K562 treated with DMSO at 1 percent for 12 hours (cell line): ENCODE data around the gene MYH14. TPM values are rescaled to one million over a fixed set of nuclear protein-coding genes. Genes with fewer than 3 reads are reported as not detected.

ENCODE experiments used
- total RNA-seq: library from RNA; unstranded; fragments of 300-600 nt; gene quantifications from 2 replicates; pipeline ENCODE4 v1.2.3, GENCODE V29; 2022; ENCODE audit not compliant: insufficient read depth

The MYH14 gene
- 0.36 and 3.2 TPM in 2 replicates for total RNA-seq

DNA sequence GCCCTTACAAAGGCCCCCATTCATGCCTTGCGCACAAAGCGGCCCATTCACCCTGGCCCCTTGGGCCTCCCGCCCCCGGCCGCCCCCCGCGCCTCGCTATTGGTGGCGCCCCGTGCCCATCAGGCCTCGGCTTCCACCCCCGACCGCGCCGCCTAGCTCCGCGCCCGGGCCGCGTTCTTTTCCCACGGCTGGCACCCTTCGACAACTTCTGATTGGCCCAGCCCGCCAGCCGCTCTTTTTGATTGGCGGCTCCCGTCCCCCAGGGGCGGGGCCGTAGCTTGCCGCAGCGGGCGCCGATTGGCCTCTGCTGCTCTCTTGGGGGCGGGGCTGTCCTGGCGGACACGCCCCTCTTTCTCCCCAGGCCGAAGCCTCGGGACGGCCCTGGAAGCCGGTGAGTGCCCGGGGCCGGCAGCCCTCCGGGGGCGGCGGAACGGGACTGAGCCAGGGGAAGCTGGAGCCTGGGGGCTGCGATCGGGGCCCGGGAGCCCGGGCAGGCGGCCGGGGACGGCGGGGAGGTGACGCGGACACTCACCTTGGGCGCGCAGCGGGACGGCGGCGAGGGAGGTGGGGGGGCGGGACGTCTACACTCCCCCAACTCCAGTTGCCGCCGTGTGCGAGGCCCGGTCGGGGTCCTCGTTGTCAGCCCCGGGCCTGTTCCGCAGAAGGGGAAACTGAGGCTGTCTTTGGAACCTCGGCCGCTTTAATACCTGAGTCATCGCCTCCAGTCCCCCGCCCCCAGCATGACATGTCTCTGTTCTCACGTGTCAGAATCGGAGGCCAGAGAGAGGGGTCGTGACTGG lies at the start of gene MYH14:
Gene MYH14 (plus strand): TSS at position 342 of the 800 bp plus-strand sequence. CDS start 6,744 bp downstream, outside the sequence.

DNA sequence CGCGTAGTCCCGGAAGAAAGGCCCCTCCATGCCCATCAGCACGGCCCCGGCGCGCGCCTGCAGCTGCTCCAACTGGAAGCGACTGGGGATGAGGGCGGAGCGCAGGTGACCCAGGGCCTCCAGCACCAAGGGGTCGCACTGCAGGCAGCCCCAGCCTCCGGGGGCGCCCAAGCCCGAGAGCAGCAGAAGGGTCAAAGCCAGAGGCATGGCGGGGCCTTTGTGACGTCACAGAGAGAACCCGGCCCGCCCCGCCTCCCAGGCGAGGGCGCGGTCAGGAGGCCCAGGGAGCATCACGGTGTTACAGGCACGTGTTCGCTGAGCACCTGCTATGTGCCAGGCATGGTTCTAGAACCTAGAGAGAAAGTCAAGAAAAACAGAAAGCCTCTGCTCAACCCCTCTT lies 40.4 kb upstream of the MYH14 start, which contains the start of gene IZUMO2:
Gene IZUMO2 (minus strand): TSS at position 294 of the 400 bp plus-strand sequence. CDS start 87 bp downstream, at position 207.

DNA sequence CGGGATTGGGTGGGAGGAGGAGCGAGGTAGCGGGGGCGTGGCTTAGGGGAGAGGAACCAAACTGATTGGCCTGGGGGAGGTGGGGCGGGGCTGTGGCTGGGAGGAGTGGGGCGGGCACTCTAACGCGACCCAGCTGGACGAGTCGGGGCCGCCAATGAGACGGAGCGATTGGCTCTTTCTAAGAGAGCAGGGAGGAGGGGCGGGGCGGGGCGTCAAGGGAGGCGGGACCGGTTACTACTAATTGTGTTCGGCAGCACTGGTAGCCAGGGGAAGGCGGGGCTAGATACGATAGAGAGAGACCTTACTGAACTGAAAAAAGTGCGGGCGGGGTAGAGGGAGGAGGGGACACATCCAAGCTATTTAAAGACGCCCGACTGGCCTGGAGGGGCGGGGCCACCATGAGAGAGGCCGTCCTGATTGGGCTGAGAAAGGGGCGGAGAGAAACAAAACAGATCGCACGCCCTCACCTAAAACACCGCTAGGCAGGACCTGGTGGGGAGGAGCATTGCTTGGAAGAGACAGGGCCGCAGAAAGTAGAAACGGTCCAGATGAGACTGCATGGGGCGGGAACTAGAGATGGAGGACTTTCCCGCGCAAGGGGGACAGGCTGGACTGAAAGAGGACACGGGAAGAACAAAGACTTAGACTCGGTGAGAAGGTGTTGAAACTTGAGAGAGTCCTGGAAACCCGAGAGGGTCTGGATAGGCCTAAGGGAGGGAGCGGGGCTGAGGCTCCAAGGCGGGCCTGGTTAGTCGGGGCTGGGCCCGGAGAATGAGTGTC lies 125.9 kb downstream of the MYH14 start, which contains the start of gene KCNC3:
Gene KCNC3 (minus strand): TSS at position 232 of the 780 bp plus-strand sequence. CDS start 295 bp downstream, outside the sequence.

Other genes with a start within 250 kb of the MYH14 start
- not detected in 2 replicates for gene SIGLEC11, start 242.4 kb upstream of the MYH14 start, total RNA-seq
- gene VRK3, start 178.2 kb upstream of the MYH14 start, total RNA-seq = 61.7 and 88.6 TPM in 2 replicates
- gene ZNF473, start 177.6 kb upstream of the MYH14 start, total RNA-seq = 4.1 and 9.6 TPM in 2 replicates
- not detected in 2 replicates for gene IZUMO2, start 40.3 kb upstream of the MYH14 start, total RNA-seq
- gene KCNC3, start 125.8 kb downstream of the MYH14 start, total RNA-seq = 1.8 and 10.4 TPM in 2 replicates
- gene NAPSA, start 162.0 kb downstream of the MYH14 start, total RNA-seq = 3.5 and 4.7 TPM in 2 replicates
- gene NR1H2, start 172.8 kb downstream of the MYH14 start, total RNA-seq = 68.8 and 81.4 TPM in 2 replicates
- gene POLD1, start 180.7 kb downstream of the MYH14 start, total RNA-seq = 212 and 226 TPM in 2 replicates
- 0.31 and 0.90 TPM in 2 replicates for gene SPIB, start 215.3 kb downstream of the MYH14 start, total RNA-seq
- not detected in 2 replicates for gene MYBPC2, start 229.3 kb downstream of the MYH14 start, total RNA-seq